ENCODE results near the gene P2RX6. TPM values are rescaled to one million over a fixed set of nuclear protein-coding genes. Genes with fewer than 3 reads are reported as not detected.
"Not testable (repeated sequence)": the region's sequence is repeated elsewhere in the genome, so short reads cannot be mapped to it uniquely, and the experiment has no call there.

P2RX6 gene
- total RNA-seq, 1 donor from 2014 or later = not detected

DNA sequence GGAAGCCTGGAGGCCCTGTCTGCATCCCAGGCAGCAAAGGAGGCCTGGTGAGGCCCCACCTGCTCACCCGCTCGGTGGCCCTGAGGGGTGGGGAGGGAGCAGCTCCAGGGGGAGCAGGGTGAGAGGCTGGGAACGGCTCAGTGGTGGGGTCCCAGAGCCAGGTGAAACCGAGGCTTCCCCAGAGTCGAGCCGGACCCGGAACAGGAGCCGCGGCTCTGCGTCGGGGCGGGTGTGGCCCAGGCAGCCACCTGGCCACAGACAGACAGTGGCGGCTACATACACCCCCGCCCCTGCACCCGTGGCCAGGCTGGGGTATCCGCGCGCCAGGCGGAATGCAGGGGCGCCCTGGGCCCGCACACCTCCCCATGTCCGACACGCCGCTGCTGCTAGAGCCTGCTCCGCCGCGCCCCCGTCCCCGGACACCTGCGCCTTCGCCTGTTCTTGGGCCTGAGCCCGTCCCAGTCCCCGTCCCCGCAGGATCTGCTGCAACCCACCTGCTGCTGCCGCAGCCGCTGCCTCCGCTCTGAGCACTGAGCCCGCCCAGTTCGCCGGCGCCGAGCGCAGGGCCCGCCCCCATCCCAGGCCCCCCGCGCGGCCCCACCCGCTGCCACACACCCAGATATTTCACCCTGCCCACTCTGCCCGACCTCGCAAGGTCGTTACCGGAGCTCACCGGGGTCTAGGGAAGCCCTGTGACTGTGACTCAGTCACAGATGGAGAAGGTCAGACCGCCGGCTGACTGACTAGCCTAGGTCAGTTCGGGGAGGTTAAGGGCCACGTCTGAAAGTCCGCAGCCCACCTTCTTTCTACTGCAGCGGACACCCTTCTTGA, 17.3 kb downstream of the P2RX6 start, which contains the start of gene SLC7A4:
SLC7A4 (minus strand) TSS at position 525 of the 831 bp plus-strand sequence. CDS start 749 bp downstream, outside the sequence.
- H3K4me3 ChIP-seq (ENCODE audit: low read depth, low read length) = no peak within 1 kb of the TSS
- no peak for TF ChIP-seq CTCF (conservative IDR thresholded peaks at IDR 0.05; ENCODE audit: low read depth, low read length)
- DNase-seq (ENCODE audit: low read depth) = no peak

GRCh38 chr22:21032868-21033688, 18.1 kb downstream of the P2RX6 start:
- DNase-seq (ENCODE audit: low read depth) = no peak
- TF ChIP-seq CTCF (conservative IDR thresholded peaks at IDR 0.05; ENCODE audit: low read depth, low read length) = no peak
- no peak overlapping the region for H3K4me3 ChIP-seq (ENCODE audit: low read depth, low read length)

DNA sequence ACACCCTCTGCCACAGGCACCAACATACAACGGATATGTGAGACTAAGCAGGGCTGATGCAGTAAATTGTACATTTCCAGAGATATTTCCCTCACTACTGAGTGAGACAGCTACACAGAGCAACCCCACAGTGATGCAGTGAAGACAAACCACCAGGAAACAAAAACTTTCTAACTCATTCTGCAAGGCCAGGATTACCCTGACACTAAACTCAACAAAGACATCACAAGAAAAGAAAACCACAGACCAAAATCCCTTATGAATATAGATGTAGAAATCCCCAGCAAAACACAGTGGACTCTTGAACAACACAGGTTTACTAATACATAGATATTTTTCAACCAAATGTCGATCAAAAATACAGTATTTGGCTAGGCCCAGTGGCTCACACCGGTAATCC, 18.9 kb downstream of the P2RX6 start:
- no peak overlapping the region for H3K4me3 ChIP-seq (ENCODE audit: low read depth, low read length)
- no peak for DNase-seq (ENCODE audit: low read depth)
- TF ChIP-seq CTCF (conservative IDR thresholded peaks at IDR 0.05; ENCODE audit: low read depth, low read length) = no peak

- no peak for TF ChIP-seq CTCF (conservative IDR thresholded peaks at IDR 0.05; ENCODE audit: low read depth, low read length)
- no peak overlapping the region for H3K4me3 ChIP-seq (ENCODE audit: low read depth, low read length)
- no peak for DNase-seq (ENCODE audit: low read depth)
Measured at GRCh38 chr22:21034989-21035388, 20.0 kb downstream of the P2RX6 start.

GRCh38 chr22:21038405-21038804, 23.4 kb downstream of the P2RX6 start:
- no peak overlapping the region for H3K4me3 ChIP-seq (ENCODE audit: low read depth, low read length)
- no peak for TF ChIP-seq CTCF (conservative IDR thresholded peaks at IDR 0.05; ENCODE audit: low read depth, low read length)
- DNase-seq (ENCODE audit: low read depth) = no peak

DNA sequence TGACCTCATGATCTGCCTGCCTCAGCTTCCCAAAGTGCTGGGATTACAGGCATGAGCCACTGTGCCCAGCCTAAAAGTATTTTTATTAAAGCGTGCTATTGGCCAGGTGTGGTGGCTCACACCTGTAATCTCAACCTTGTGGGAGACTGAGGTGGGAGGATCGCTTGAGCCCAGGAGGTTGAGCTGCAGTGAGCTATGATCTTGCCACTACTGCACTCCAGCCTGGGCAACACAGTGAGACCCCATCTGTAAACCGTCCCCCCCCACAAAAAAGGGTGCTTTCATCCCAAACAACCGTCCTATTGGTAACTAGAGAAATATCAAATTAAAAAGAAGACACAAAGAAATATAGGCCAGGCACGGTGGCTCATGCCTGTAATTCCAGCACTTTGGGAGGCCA, 24.2 kb downstream of the P2RX6 start:
- not testable (repeated sequence) for H3K4me3 ChIP-seq (ENCODE audit: low read depth, low read length); DNase-seq (ENCODE audit: low read depth)

DNA sequence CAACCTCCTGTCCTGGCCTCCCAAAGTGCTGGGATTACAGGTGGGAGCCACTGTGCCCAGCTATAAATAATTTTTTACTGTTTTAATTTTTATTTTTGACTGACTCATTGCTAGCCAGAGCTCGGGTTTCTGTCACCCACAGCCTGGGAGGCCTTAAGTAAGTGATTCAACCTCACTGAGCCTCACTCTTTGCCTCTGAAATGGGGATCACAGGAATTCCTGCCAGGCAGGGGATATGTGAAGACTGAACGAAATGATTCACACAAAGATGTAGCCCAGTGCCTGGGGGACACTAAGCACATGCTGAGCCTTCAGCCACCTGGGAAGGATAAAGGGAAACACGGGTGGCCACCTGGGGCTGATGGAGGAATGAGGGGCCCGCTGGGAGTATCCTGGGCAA, 27.0 kb downstream of the P2RX6 start:
- TF ChIP-seq CTCF (conservative IDR thresholded peaks at IDR 0.05; ENCODE audit: low read depth, low read length) = no peak
- H3K4me3 ChIP-seq (ENCODE audit: low read depth, low read length) = no peak overlapping the region
- no peak for DNase-seq (ENCODE audit: low read depth)

Data from epithelial cell of proximal tubule (primary cell).